ENCODE data around the gene PTCD3.

PTCD3 gene

DNA sequence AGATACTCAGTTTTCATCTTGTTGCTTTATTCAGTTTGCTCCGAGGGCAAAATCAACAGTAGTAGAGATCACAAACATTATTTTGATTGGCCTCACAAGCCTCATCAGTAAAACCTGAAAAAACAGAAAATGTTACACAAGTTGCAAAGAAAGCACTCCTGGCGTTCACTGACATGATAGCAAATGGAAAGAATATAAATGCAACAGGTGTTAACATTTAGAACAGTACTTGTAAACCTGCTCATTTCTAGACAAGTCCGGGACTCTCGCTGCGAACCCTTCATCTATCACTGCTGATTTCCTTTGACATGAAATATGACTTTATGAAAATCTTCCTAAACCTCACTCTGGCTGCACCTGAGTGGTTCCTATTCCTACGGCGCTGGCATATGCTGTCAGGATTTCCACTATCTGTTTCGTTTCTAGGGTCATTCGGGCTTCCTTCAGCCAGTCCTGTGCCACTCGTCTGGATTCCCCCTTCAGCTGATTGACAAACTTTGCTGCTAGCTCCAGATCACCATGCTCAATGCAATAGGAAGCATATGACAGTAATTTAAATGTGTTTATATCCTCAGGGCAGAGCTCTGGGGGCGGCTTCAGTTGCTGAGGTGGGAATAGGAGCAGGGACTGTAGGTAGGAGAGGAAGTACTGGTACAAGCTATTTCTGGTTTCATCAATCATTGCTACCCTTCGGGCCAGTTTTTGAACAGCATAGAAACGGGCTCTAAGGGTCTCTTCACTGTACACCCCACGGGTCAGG lies 38.1 kb downstream of the PTCD3 start:
- no peak for DNase-seq (ENCODE audit: low read depth in 2 of 2)

DNA sequence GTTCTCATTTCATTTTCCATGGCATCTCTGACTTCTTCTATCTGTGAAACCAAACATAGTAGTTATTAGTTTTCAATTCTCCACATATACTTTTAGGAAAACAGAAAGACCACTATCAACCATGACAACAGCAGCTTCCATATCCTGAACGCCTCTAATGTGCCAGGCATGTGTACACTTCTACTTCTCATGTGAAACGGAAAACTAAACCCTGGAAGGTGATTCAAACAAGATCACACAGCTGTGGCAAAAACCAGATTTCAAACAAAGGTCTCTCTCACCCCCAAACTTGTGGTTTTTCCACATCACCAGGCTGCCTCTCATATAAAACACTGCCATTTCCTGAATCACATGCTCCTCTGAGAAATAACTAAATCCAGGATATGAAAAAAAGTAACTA lies 41.8 kb downstream of the PTCD3 start:
- DNase-seq (ENCODE audit: low read depth in 2 of 2) = no peak

DNA sequence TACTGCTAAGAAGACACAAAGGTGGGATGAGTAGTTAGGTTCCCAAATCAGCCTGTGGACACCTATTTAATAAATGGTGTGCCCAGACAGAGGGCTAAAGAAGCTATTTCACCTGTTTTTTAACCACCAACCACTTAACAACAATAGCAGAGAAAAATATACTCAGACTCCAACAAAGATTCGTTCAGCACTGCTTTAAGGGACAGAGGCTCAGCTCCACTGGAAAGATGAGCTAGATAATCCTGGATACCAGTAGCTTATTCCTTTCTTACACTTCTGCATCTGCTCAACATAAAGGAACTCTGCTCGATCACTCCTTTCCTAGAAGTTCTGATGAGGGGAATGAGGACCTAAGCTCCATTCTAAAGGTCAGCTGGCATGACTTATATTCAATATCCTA lies 44.5 kb downstream of the PTCD3 start:
- DNase-seq (ENCODE audit: low read depth in 2 of 2) = no peak

DNA sequence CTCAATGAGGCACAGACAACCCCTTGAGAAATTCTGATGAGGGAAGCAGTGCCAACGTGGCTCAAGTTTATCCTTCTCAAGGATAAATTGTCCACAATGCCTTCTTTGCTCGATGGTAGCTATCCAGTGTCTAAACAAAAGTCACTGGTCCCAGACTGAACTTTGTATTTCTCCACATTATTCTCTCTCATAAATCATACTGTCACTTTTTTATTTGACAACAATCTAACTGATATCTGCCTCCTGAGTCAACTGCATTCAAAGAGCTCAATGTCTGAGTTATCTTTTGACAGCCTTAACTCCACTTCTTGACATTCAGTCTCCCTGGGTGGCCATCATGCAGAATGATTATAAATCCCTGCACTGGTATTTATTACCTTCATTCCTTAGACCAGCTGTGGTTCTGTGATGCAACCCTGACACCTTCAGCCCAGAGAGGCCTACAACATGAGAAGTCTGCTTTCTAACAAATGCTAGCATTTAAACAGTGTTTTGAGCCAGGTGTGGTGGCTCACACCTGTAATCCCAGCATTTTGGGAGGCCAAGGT lies 51.0 kb downstream of the PTCD3 start:
- DNase-seq (ENCODE audit: low read depth in 2 of 2) = no peak

DNA sequence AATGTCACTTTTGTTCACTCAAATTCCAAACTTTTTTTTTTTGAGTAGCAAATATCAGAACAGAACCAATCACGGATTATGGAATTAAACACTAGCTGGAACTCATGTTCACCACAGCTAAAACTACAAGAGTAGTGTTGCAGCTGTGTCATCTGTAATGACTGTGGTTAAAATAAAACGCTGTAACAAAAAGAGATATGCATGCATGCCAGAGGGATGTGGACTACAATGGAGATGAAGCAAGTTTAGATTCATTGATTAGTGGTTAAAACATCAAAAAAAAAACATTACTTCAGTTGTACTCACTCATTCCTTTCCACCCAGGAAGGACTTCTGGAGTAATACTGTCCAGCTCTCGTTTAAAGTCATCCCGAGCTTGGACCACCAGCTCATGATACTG lies 52.3 kb downstream of the PTCD3 start:
- DNase-seq (ENCODE audit: low read depth in 2 of 2) = no peak

DNA sequence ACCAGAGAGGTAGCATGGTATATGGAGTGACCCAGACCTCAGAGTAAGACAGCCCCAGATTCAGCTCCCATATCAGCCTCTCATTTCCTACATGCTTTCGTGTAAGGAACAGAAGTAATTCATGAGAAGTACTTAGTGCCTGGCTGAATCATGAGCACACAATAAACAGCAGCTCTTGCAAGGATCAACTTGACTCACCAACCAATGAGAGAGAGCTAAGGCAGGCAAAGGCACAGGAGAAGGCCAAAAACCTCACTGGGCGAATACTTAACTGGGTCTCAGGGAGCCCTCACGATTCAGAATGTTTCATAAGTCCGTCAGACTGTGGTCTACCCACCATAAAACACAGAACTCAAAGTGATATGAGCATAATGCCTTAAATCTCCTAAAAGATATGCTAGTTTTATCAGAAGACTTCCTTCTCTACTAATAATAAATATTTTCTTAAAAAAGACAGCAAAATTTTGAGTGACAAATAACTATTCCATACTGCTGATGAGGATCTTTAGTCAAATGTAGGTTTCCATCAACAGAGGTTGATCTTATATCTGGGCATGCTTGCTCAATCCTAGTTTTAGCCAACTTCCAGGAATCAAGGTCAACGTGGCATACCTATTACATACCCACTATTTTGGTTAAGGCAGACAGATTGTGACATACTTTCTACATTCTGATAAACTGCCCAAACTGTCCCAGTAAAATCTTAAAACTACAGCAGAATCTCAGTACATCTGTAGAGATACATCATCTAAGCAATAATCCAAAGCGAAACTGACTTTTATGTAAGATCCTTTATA lies 54.3 kb downstream of the PTCD3 start:
- no peak for DNase-seq (ENCODE audit: low read depth in 2 of 2)

DNA sequence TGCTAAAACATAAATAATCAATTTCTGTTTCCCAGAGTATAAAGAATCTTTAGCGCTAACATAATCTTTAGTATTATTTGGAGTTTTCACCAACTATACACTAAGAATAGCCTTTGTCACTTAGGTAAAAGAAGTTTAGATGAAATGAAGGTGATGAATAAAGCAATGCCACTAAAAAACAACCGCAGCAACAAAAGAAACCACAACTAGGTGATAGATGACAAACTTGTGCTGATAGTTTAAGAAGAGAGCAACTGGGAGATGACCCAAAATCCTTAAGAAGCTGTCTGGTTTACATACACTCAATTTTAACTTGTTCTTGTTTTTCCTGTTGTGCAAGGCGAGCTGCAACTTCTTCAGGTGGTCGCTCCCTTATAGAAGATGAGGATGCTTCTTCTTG lies 64.4 kb downstream of the PTCD3 start:
- DNase-seq (ENCODE audit: low read depth in 2 of 2) = no peak

DNA sequence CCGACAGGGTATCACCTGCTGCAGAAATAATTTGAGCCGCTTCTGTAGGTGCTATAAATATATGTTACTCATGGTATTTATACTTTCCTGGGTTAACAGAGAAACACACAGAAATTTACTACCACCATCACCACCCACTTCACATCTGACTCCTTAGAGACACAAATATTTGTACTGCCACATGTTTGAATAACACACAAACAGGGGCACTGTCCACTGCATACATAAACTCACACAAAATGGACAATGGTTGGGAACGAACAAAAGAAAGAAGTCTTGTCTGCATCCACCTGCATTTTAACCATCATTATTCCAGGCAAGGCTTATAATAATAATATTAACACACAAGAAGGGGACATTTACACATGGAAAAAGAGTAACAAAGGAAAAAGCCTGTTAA lies 65.3 kb downstream of the PTCD3 start:
- no peak for DNase-seq (ENCODE audit: low read depth in 2 of 2)

DNA sequence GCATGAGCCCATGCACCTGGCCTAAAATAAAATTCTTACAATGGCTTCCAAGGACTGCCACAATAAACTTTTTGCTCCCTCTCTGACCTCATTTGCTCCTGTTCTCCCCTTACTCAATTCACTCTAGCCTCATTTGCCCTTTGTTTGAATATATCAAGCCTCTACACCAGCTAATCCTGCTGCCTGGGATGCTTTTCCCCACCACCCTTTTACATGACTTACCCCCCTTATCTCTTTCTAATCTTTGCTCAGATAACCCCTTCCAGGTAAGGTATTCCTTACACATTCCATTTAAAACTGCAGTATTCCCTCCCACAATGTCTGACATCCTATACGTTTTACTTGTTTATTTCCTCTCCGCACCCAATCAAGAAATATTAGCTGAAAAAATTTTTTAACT lies 66.6 kb downstream of the PTCD3 start:
- DNase-seq (ENCODE audit: low read depth in 2 of 2) = no peak

DNA sequence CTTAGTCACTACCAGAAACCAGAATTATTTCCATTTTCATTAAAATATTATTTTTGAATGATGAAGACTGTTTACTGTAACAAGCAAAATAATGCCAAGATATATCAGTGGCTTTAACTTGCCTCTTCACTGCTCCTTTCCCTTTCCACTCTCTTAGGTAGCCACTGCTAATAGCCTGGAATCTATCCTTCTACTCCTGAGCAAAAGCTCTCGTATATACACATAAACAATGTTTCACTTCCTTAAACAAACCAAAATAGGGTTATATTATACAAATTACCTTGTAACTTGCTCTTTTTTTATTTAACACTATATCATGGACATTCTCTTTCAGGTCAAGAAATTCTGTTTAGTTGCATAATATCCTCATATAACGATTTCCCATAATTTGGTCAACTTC lies 68.4 kb downstream of the PTCD3 start:
- no peak for DNase-seq (ENCODE audit: low read depth in 2 of 2)

DNA sequence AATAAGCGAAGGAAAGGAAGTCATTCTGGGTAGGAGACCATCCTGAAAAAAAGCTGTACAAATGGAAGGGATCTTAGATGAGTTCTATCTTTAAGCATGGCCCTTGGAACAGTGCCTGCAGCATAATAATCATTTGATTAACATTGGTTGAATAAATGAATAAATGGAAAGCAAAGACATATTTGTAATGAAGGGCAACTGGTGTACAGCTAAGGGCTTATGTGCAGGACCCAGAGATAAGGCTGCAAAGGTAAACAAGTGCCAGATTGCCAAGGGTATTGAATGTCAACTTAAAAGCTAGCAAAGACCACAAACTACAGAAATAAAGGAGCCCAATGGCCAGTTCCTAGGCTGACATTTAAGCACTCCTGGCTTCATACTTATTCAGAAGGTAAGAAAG lies 69.8 kb downstream of the PTCD3 start:
- DNase-seq (ENCODE audit: low read depth in 2 of 2) = no peak

DNA sequence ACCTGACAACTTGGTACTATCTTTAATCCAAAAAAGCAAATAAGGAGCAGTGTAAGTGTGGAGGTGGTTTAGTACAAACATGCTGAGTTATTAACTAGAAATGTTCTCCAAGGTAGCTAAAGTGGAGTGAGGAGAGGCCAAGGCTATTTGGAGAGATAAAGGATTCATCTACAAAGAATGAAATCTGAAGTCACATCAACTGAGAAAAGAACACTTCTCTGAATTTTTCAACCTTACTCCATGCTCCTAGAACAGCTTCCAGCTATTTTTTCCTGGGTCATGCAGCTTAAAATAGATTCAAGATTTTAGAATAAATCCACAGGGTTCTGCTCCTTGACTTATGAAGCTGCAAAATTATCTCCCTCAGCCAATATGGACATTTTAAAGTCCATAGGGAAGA lies 70.6 kb downstream of the PTCD3 start:
- no peak for DNase-seq (ENCODE audit: low read depth in 2 of 2)

DNA sequence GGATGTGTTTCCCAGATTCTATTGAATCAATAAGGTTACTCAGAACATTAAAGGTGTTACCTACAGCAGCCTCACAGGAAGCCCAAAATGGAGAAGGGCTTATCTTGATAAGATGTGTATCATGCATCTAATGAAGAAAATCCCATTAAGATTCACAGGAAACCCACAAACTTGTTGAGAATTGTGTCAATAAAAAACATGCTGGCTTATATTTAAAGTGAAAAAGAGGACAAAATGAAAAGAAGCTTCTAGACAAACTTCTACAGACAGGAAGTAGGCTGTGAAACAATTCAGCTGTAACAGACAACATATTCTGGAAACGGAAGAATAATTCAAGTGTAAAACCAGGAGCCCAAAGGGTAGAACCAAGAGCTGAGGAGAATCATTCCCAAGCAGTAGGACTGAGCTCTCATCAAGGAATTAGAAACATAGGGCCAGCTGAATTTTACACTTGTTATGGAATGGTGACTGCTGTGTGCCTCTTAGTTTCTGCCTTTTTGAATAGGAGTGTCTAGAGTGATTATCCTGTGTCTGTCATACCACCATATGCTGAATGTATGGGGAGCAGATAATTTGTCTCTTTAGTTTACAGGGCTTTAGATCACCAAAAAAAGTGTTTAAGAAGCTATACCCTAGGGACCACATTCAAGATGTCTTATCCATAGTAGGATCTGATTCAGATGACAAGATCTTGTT lies 79.6 kb downstream of the PTCD3 start:
- no peak for DNase-seq (ENCODE audit: low read depth in 2 of 2)

DNA sequence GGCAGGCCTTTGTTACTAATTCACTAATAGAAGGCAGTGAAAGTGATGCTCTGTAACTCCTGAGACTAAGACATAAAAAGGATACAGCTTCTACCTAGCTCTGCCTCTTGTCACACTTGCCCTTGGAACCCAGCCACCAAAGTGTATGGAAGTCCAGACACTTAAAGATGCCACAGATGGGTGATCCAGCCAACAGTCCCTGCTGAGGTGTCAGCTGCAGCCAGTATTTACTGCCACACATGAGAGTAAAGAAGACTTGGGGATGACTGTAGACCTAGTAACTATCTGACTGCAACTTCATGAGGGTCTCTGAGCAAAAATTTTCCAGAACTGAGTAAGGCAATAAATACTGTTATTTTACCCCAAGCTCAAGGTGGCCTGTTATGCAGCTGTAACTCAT lies 80.4 kb downstream of the PTCD3 start:
- DNase-seq (ENCODE audit: low read depth in 2 of 2) = no peak

DNA sequence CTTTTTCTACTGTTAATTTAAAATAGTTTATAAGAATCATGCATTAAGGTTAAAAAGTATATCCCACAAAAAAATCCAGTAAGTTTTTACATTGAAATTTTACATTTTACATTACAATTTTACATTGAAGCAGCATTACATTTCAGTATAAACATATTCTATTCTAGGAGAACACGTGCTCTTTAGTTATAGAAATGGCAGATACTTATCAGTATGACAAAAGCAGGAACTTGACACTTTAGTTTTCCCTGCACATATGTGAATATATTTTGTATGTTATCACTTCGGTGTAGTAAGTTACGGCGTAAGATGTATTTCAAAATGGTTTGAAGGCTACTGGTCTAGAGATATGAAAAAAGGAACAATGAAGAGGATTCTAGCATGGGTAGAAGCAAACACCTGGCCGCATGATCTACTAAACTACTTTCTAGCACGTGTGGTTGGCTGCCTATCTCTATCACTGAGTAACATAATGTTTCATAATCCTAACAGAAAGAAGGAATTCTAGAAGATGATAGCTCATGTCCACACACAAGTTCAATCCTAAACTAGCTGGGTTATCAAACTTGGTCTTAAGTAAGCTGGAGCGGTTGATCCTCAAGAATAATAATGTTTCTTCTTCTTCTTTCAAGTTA lies 83.9 kb downstream of the PTCD3 start:
- DNase-seq (ENCODE audit: low read depth in 2 of 2) = no peak

Measured in stimulated activated CD8-positive, alpha-beta memory T cell treated with anti-CD3 and anti-CD28 coated beads, Interleukin-15, amount 100 ng/mL, for 48 hours (primary cell).